A673 (cell line): ENCODE measurements around the gene CCDC85B. TPM values are rescaled to one million over a fixed set of nuclear protein-coding genes. Genes with fewer than 3 reads are reported as not detected.
A peak's percentile ranks its signal among the peaks of the same experiment; 100 is the strongest.

Experiments
- BruUV-seq: library from RNA; stranded (reverse); fragments of 400-500 nt; replicated peaks from 2 replicates; lab custom pipeline; 2021; lab: Mats Ljungman, UMichigan
- CTCF ChIA-PET: fragments of 300-600 bp; sonication (Branson Sonifier 250); formaldehyde crosslinking; loops from one replicate; lab custom pipeline; 2022; ENCODE audit warnings: antibody characterized with exemption; lab: Charles Lee
- POLR2A ChIA-PET: fragments of 300-600 bp; sonication (Branson Sonifier 250); formaldehyde crosslinking; loops from one replicate; lab custom pipeline; 2022; ENCODE audit warnings: antibody characterized with exemption; ENCODE audit not compliant: low non-redundant PET; lab: Charles Lee
- DNase-seq: peaks from one replicate; pipeline ENCODE4 v3.0.0-alpha.2; 2015; ENCODE audit warnings: low spot score
- H3K27ac ChIP-seq: fragments of 200-600 bp; sonication (generic); 2 replicates; pipeline ENCODE4 v1.5.1; 2016; ENCODE audit warnings: mixed run types, low read depth, mild to moderate bottlenecking, mixed read lengths, antibody characterized with exemption, low read length; ENCODE audit not compliant: poor library complexity, severe bottlenecking
- H3K27me3 ChIP-seq: fragments of 200-600 bp; sonication (generic); replicated peaks from 2 replicates; pipeline ENCODE4 v1.6.1; 2017; ENCODE audit warnings: mixed run types, low read depth, mild to moderate bottlenecking, mixed read lengths, antibody characterized with exemption, low read length; ENCODE audit not compliant: insufficient read depth, poor library complexity
- H3K36me3 ChIP-seq: fragments of 200-600 bp; sonication (generic); 2 replicates; pipeline ENCODE4 v1.6.1; 2016; ENCODE audit warnings: mixed run types, mild to moderate bottlenecking, mixed read lengths, antibody characterized with exemption, low read length; ENCODE audit not compliant: insufficient read depth, poor library complexity, severe bottlenecking
- H3K4me1 ChIP-seq: fragments of 200-600 bp; sonication (generic); 2 replicates; pipeline ENCODE4 v1.6.1; 2017; ENCODE audit warnings: mixed run types, mild to moderate bottlenecking, mixed read lengths, antibody characterized with exemption, low read length; ENCODE audit not compliant: insufficient read depth, poor library complexity, severe bottlenecking
- H3K4me3 ChIP-seq: fragments of 200-600 bp; sonication (generic); 2 replicates; pipeline ENCODE4 v1.5.1; 2016; ENCODE audit warnings: low read depth, mixed run types, mild to moderate bottlenecking, mixed read lengths, low read length; ENCODE audit not compliant: poor library complexity, severe bottlenecking
- H3K9me3 ChIP-seq: fragments of 200-600 bp; sonication (generic); 2 replicates; pipeline ENCODE4 v1.6.1; 2016; ENCODE audit warnings: mixed run types, low read depth, mild to moderate bottlenecking, mixed read lengths, antibody characterized with exemption, low read length; ENCODE audit not compliant: poor library complexity, severe bottlenecking
- EZH2 ChIP-seq: fragments of 200-600 bp; sonication (generic); IDR thresholded peaks from 2 replicates; pipeline ENCODE4 v1.6.1; 2017; ENCODE audit warnings: borderline replicate concordance, low read depth, mild to moderate bottlenecking, mixed read lengths, antibody characterized with exemption, low read length; ENCODE audit not compliant: poor library complexity, severe bottlenecking
- intact Hi-C: fragments of 100-400 bp; cut with micrococcal nuclease; formaldehyde crosslinking; loops from one replicate; pipeline ENCODE4 v1.10.0; 2022; ENCODE audit not compliant: unreplicated experiment
- total RNA-seq: library from RNA; stranded (reverse); gene quantifications from 2 replicates; pipeline ENCODE4 v1.2.3, GENCODE V29; 2021
- TF ChIP-seq, protein P1 (sequence below): fragments of 300-800, 200-600 bp; sonication (generic); conservative IDR thresholded peaks from 2 replicates; pipeline ENCODE4 v1.5.1; 2017; ENCODE audit warnings: low read depth, mild to moderate bottlenecking, antibody characterized with exemption, low read length, moderate library complexity, mixed read lengths

The CCDC85B gene
- total RNA-seq, 1 experiment from 2014 or later: 32.3 TPM

GRCh38 chr11:65849771-65850216 lies 40.7 kb upstream of the CCDC85B start:
- Histone ChIP-seq H3K4me1 (no peaks in the 10 kb centered on the region), H3K27ac (no peak overlapping the region), H3K36me3 (peaks cover 37% of the 10 kb centered on the region), H3K27me3 (no peaks in the 10 kb centered on the region), H3K9me3 (no peaks in the 10 kb centered on the region), H3K4me3 (no peak overlapping the region)
- BruUV-seq: no TSS peak
- intact Hi-C loops: no loop called here
- POLR2A ChIA-PET: interaction anchor here (0.5 to 0.9 kb wide), 2 partner anchors 10 to 12 kb away, joined by 3 read pairs; no protein-coding TSS in a partner anchor
- CTCF ChIA-PET: interaction anchor here (0.8 kb wide), 1 partner anchor 34 kb away, joined by 3 read pairs; no protein-coding TSS in a partner anchor
- no peak for TF ChIP-seq EZH2
- TF ChIP-seq, protein P1, sequence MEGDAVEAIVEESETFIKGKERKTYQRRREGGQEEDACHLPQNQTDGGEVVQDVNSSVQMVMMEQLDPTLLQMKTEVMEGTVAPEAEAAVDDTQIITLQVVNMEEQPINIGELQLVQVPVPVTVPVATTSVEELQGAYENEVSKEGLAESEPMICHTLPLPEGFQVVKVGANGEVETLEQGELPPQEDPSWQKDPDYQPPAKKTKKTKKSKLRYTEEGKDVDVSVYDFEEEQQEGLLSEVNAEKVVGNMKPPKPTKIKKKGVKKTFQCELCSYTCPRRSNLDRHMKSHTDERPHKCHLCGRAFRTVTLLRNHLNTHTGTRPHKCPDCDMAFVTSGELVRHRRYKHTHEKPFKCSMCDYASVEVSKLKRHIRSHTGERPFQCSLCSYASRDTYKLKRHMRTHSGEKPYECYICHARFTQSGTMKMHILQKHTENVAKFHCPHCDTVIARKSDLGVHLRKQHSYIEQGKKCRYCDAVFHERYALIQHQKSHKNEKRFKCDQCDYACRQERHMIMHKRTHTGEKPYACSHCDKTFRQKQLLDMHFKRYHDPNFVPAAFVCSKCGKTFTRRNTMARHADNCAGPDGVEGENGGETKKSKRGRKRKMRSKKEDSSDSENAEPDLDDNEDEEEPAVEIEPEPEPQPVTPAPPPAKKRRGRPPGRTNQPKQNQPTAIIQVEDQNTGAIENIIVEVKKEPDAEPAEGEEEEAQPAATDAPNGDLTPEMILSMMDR: no peak
- DNase-seq: no peak

DNA sequence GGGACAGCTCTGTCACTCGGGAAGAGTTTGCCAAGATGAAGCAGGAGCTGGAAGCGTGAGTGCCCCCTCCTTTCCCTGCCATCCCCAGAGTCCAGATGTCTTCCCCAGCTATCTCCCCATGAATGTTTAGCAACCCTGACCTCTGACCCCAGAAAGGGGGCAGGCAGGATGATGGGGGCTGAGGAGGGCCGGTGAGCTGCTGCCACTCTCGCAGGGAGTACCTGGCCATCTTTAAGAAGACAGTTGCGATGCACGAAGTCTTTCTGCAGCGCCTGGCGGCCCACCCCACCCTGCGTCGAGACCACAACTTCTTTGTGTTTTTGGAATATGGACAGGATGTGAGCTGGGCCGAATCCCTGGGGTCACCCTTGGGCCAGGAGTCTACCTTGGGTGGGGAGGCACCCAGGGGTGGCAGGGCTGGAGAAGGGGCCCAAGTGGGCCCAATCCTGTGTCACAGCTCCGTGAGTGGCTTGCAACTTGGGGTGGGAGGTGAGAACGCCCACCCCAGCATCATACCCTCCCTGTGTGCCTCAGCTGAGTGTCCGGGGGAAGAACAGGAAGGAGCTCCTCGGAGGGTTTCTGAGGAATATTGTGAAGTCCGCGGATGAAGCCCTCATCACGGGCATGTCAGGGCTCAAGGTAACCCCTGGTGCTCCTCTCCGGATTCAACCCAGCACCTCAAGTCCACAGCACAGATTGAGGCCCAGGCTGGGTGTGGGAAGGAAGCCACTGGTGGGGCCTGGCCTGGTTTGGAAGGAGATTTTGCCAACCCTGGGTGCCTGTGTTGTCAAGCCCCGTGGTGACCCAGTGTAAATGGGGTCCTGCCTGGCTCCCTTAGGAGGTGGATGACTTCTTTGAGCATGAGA lies 40.0 kb upstream of the CCDC85B start:
- POLR2A ChIA-PET: interaction anchor here (0.5 to 0.9 kb wide), 2 partner anchors 9 to 13 kb away, joined by 3 read pairs; no protein-coding TSS in a partner anchor
- no peaks in the 10 kb centered on the region for H3K27me3 ChIP-seq
- CTCF ChIA-PET: interaction anchor here (0.8 to 1.2 kb wide), 2 partner anchors 34 to 38 kb away, joined by 3 to 5 read pairs; partner anchors contain the start of gene FIBP
- H3K36me3 ChIP-seq: peaks cover 44% of the 10 kb centered on the region
- intact Hi-C loops: no loop called here
- no peaks in the 10 kb centered on the region for H3K4me1 ChIP-seq
- TF ChIP-seq, protein P1: no peak
- no peak for TF ChIP-seq EZH2
- BruUV-seq: no TSS peak
- no peaks in the 10 kb centered on the region for H3K9me3 ChIP-seq
- no peak overlapping the region for H3K4me3 ChIP-seq
- peak; percentile 11 for DNase-seq
- no peak overlapping the region for H3K27ac ChIP-seq

GRCh38 chr11:65851083-65851579 lies 39.3 kb upstream of the CCDC85B start:
- Histone ChIP-seq H3K27me3 (no peaks in the 10 kb centered on the region), H3K36me3 (peaks cover 50% of the 10 kb centered on the region), H3K4me1 (peaks cover 2% of the 10 kb centered on the region), H3K4me3 (no peak overlapping the region), H3K9me3 (no peaks in the 10 kb centered on the region), H3K27ac (no peak overlapping the region)
- TF ChIP-seq, protein P1: peak; percentile 65
- no peak for TF ChIP-seq EZH2
- BruUV-seq: no TSS peak
- CTCF ChIA-PET: interaction anchor here (1.0 to 1.2 kb wide), 2 partner anchors 9 to 37 kb away, joined by 5 to 6 read pairs; partner anchors contain the start of gene FIBP
- intact Hi-C loops: no loop called here
- POLR2A ChIA-PET: no interaction called here
- DNase-seq: peak; percentile 62
